GM19328 (cell line): ENCODE results near the gene ROCK2.

Experiments
- ATAC-seq: cut with Tn5 transposase; IDR thresholded peaks from one replicate; pipeline ENCODE4 v1.9.1; 2021; ENCODE audit warnings: mild to moderate bottlenecking, moderate library complexity; ENCODE audit not compliant: unreplicated experiment

Gene ROCK2

DNA sequence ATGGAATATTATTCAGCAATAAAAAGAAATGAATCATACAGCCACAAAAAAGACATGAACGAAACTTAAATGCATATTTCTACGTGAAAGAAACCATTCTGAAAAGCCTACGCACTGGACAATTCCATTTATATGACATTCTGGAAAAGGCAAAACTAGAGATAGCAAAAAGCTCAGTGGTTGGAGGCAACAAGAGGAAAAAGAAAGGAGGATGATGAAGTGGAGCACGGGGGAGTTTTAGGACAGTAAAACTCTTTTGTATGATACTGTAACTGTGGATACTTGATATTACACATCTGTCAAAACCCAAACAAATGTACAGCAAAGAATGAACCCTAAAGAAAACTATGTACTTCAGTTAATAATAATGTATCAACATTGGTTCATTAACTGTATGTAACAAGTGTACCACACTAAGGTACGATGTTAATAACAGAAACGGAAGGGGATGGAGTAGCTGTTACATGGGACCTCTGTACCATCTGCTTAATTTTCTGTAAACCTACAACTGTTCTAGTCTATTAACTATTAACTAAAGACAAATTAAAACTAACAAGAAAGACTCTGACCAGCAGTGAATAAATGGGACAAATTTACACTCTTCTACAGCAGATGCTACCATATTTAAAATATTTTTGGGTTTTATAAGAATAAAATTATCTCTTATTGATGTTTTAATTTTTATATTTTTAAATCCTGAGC, 31.5 kb downstream of the ROCK2 start:
- no peak for ATAC-seq

DNA sequence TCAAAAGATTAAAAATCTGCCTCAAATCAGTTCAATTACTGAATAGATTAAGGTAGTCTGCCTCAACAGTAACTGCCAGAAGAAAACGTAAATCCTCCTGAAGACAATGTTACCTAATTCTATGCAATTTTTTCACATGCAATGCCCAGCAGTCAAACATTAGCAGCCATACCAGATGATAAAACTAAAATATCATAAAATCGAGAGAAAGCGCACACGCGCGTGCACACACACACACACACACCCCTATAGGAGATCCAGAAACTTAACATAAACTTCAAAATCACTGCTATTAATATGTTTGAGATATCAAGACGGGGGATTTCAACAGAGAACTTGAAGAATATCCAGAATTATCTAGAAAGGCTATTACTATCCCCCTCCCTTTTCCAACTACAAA, 32.9 kb downstream of the ROCK2 start:
- no peak for ATAC-seq

DNA sequence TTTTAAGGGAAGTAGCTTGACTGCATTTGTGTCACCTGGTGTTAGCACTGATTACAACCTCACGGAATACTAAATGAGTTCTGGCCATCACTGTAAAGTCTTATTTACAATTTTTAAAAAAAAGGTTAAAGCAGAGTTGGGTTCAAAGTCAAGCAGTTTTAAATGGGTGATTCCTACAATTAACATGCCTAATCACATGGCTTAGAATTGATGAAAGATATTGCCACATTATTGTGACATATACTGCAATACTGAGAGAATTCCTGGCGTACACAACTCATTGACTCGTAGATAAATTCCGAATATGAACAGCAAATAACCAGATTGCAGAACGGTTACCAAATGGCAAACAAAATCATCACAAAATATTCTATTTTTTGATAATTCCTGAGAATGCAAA, 34.2 kb downstream of the ROCK2 start:
- no peak for ATAC-seq

DNA sequence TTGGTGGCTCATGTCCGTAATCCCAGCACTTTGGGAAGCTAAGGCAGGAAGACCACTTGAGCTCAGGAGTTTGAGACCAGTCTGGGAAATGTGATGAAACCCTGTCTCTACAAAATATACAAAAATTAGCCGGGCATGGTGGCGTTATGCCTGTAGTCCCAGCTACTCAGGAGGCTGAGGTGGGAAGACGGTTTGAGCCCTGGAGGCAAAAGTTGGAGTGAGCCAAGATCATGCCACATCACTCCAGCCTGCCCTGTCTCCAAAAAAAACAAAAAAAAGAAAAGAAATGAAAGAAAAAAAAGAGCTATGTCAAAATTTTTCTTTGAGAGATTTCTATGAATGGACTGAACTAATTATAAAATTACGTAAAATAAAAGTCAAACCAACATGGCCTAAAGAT, 34.7 kb downstream of the ROCK2 start:
- no peak for ATAC-seq

DNA sequence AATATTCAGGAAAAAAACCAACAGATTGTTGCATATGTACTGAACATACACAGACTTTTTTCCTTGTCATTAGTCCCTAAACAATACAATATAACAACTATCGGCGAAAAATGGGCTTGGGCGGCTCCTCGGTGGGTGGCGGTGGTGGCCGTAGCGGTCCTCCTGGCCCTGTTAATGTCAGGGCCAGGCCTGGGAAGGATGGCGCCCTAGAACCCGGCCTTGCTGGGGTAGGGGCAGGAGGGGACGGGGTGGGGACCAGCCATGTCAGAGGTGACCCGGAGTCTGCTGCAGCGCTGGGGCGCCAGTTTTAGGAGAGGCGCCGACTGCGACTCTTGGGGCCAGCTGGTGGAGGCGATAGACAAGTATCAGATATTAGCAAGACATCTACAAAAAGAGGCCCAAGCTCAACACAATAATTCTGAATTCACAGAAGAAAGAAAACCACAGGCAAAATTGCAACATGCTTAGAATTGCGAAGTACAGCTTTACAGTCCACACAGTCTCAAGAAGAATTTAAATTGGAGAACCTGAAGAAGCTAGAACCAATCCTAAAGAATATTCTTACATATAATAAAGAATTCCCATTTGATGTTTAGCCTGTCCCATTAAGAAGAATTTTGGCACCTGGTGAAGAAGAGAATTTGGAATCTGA, 36.5 kb downstream of the ROCK2 start:
- ATAC-seq = no peak

DNA sequence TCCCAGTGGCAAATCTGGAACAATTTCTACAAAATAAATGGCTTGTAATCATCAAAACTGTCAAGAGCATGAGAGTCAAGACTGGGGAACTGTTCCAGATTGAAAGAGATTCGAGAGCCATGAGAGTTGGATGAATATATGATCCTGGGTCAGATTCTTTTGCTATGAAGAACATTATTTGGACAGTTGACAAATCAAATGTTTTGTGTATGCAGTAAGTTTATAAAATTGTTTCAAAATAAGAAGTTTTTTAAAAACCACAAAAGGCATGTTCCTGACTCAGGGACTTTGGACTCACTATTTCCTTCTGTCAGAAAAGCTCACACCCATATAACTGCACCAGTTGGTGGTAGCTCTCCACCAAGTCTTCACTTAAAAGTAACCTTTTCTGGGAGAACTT, 38.5 kb downstream of the ROCK2 start:
- ATAC-seq = no peak

DNA sequence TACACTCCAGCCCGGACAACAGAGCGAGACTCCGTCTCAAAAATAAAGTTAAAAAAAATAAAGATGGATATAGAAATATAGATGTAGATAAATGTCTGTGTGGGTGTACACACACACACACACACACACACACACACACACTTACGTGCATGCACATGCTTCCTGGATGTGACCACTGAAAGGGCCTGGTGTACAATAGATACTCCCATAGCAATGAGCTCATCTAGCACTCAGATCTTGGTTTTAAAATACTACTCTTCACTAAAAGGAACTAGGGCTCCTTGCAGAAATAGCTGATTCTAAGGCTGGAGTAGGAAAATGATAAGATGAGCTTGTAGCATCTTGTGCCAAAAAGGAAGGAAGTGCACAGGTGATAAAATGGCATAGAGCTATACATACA, 39.1 kb downstream of the ROCK2 start:
- ATAC-seq = no peak

DNA sequence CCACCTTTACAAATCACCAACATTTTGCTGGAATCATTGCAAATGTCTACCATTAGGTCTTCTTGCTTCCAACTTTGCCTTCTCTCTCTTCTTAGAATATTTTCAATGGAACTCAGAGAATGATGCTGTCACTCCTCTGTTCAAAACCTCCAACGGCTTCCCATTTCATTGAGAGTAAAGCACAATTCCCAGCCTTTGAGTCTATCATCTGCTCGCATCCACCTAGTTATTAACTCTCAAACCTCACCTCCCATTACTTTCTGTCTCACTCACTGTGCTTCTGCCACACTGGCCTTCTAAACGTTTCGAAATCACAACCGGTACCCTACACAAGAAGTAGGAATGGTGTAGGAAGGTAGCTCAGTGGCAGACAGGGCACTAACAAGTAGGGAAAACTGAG, 40.0 kb downstream of the ROCK2 start:
- ATAC-seq = no peak

DNA sequence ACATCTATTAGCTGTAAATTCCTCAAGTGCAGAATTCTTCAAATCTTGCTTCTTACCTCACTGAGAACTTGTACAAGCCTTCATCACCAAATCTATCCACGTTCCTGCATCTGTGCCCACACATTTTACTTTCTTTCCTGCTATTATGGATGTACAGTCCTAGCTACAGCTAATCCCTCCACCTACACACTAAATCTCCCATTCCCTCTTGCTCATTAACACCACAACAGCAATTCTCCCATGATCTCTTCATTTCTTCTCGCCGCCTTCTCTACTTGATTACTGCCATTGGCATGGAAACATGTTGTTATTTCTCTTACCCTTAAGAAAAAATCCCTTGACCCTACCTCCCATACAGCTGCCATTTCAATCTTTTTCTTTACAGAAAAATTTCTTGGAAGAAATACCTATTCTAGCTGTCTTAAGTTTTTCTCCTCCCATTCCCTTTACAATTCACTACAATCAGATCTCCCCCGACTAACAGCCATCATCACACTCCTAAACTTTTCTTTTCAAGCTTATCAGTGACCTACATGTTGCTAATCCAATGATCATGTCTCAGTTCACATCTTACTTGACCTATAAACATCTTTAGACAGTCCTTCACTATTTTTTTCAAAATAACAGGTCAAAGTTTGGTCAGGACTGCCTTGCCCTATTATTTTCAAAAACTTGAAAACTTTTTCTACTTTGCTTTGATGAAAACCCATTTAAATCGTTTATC, 41.0 kb downstream of the ROCK2 start:
- ATAC-seq = no peak

DNA sequence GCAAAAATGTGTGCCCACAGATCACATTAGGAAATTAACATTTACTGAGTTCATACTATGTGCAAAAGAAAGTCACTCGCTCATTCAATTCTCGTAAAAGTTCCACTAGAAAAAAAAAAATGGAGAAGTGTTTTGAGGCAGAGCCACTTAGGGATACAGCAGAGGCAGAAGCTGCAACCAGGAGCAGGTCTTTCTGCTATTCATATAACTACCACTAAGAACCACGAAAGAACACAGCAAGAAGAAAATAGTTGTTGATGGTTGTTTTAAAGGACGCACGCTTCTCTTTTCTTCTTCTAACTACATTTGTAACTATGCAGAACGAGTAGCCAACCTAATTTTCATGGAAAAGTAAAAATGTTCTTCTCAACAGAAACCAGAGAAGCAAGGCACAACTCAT, 45.0 kb downstream of the ROCK2 start:
- no peak for ATAC-seq

DNA sequence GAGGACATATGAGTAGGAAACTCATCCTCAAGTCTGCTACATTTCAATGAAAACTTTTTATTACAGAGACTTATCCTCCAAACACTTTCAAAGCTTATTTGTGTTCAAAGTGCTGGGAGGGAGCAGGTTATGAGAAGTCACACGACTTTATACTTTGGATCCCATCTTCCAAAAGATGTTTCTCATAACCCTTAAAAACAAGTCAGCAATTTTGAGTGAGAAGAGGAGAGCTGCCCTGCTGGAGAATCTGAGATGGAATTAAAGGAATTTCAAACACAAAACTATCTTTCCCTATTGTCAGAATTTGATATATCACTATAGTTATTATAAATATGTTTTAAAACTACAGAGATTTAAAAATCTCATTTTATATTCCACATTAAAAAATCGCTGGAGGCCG, 45.8 kb downstream of the ROCK2 start:
- ATAC-seq = no peak

DNA sequence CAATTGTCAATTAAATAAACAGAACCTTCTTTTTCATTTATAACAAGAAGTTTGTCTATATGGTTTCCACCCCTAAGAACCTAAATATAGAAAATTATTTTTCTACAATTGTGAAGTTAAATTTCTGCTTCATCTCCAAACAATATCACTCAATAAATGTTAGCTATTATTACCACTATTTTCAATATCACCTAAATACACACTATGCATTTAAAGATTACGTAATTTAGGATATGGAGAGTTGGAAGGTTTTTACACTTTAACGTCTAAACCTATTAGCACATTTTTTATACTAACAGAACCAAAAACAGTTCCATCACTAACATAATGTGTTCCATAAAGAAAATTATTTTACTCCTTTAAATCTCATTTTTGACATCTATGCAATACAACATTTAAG, 48.0 kb downstream of the ROCK2 start:
- no peak for ATAC-seq

DNA sequence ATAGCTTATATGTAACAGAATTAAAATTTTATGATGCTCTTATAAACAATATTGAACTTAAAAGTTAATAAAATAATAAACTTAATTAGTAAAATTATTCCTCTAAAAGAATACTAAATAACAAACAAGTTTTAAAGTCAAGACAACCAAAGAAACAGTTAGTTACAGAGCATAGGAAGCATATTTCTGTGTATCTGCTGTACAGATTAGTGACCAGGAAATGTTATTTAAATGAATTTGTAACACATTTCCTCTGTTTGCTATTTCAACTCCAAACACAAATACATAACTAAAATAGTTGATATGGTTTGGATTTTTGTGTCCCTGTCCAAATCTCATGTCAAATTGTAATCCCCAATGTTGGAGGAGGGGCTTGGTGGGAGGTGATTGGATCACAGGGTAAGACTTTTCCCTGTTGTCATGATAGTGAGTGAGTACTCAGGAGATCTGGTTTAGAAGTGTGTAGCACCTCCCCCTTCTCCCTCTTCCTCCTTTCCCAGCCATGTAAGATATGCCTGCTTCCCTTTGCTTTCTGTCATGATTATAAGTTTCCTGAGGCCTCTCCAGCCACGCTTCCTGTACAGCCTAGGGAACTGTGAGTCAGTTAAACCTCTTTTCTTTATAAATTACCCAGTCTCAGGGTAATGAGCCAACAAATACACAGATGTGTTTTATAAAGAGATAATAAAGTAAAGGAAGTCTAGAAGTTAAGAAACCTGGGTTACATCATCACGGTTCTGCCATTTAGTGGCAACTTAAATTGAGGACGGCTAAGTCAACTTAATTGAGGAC, 51.8 kb downstream of the ROCK2 start:
- no peak for ATAC-seq

DNA sequence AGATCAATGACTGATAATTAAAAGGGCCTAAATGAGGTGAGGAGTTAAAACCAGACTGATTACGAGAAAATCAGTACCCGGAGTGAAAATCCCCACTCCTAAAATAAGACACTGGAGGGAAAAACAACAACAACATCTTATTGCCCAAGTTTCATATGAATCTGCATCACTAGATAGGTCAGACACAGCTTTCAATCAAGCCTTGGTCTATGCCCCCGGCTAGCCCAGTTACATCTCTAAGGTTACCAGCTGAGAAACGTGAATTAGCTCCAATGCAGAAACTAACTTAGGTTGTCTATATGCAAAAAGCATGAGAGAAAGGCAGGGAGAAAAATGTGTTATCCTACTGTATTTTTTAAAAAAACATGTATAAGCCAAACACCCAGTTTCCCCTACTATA, 53.7 kb downstream of the ROCK2 start:
- no peak for ATAC-seq

DNA sequence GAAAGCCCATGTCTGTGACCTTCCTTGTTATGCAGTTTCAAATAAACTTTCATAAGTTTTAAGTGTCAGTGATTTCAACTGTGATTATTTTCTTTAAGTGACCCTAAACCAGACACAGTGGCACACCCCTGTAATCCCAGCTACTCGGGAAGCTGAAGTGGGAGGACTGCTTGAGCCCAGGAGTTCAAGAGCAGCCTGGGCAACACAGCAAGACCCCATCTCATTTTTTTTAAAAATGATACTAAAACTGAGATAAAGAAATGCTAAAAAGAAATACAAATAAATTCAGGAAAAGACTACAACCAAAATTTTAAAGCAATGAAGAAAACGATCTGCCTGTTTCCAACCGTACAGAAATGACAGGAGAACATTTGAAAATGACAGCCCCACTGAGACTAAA, 54.2 kb downstream of the ROCK2 start:
- ATAC-seq = no peak

DNA sequence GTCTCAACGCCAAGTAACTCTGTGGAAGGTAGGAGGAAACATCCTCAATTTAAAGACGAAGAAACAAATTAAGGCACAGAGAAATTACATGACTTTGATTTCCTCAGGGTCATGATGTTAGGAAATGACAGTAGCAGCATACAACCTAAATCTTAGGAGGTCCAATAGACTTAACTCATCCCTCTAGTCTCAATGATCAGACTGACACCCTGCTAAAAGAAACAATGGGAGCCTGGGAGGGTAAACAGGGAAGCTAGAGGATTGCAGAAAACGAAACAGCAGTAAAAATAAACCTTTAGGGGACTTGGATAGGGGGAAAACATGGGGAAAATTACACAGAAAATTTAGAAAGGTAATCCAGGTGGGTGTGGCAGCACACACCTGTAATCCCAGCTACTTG, 56.0 kb downstream of the ROCK2 start:
- no peak for ATAC-seq

DNA sequence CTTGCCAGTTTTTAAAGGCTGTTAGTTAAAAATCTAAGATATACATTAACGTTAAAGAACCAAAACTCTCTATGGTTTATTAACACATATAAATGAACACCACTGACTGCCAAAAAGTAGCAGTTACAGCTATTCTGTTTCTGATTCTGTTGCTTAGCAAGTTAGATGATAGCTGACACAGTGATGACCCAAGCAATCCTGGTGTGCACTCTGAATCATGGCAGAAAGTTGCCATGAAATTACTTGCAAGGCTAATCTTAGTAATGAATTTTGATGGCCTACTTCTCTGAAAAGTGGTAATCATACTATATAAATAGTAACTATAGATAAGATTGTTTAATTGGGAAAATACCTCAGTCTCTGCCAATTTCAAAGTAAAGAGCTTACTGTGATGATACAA, 57.7 kb downstream of the ROCK2 start:
- no peak for ATAC-seq

DNA sequence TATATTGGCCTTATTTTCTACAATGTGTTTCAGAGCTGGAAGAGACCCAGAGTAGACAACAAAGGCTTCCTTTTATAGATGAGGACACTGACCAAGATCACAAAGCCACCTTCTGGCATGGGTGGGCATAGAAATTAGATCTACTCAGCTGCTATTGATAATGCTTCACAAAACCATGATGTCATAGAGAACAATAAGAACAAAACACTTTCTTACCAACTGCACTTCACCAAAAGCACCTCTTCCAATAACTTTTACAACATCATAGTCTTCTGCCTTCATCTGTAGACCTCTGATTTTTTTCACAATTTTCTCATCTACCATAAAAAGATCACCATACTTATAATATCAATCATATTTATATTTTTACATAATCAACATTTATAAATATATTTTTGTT, 58.1 kb downstream of the ROCK2 start:
- ATAC-seq = no peak

DNA sequence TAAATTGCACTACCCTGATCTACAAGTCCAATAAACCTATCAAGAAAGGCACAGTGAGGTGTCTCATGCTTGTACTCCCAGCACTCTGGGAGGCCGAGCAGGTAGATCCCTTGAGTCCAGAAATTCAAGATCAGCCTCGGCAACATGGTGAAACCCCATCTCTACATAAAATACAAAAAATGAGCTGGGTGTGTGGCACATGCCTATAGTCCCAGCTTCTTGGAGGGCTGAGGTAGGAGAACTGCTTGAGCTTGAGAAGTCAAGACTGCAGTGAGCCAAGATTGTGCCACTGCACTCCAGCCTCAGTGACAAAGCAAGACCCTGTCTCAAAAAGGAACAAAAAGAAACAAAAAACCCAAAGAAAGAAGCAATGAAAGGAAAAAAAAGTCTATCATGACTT, 58.9 kb downstream of the ROCK2 start:
- no peak for ATAC-seq

DNA sequence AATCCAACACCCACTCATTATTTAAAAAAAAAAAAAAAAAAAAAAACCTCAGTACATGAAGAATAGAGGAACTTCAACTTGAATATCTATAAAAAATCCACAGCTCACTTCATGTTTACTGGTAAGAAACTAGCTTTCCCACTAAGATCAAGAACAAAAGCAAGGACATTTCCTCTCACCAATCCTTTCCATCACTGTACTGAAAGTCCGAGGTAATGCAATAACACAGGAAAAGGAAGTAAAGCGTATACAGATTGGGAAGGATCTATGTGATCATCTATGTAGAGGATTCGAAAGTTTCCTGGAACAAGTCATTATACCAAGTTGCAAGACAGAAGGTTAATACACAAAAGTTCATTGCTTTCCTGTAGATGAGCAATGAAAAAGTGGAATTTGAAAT, 63.2 kb downstream of the ROCK2 start:
- no peak for ATAC-seq

DNA sequence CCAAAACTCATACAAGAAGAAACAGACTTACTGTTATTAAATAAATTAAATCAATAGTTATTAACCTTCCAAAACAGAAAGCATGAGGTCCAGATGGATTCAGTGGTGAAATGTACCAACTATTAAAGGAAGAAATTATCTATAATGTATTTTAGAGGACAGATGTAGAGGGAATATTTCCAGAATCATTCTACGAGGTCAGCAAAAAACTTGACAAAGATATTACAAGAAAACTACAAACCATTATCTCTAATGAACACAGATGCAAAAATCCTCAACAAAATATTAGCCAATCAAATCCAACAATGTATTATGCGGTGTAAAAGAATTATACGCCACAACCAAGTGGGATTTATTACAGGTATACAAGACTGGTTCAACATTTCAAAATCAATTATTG, 63.7 kb downstream of the ROCK2 start:
- no peak for ATAC-seq

DNA sequence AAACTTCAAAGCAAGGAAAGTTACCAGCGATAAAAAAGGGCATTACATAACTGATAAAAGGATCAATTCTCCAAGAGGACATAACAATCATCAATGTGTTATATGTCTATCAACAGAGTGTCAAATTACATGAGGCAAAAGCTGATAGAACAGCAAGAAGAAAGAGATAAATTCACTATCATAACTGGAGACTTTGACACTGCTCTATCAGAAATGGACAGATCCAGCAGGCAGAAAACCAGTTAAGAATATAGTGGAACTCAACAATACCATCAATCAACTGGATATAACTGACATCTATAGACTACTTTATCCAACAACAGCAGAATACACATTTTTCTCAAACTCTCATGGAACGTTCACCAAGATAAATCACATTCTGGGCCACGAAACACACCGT, 65.0 kb downstream of the ROCK2 start:
- ATAC-seq = no peak
